H1 (cell line): ENCODE measurements around the gene NCOA1. TPM values are rescaled to one million over a fixed set of nuclear protein-coding genes. Genes with fewer than 3 reads are reported as not detected.

ENCODE experiments used
- CTCF ChIA-PET: fragments of 300-600 bp; sonication (Branson Sonifier 250); formaldehyde crosslinking; loops from one replicate; lab custom pipeline; 2021; ENCODE audit not compliant: partially characterized antibody; lab: Charles Lee
- POLR2A ChIA-PET: fragments of 300-600 bp; sonication (Branson Sonifier 250); formaldehyde crosslinking; loops from one replicate; lab custom pipeline; 2021; ENCODE audit warnings: inconsistent platforms; ENCODE audit not compliant: partially characterized antibody; lab: Charles Lee
- DNase-seq, 2 experiments: peaks; one replicate each; pipeline versions ENCODE4 v3.0.0 to v3.0.0-alpha.2; 2010 to 2022; ENCODE audit warnings: low spot score in 2 of 2, low read depth in 1 of 2, mixed read lengths in 1 of 2
- FAIRE-seq: peaks from 2 replicates; lab custom pipeline; 2011; peaks lifted over from hg19 to GRCh38; lab: Jason Lieb, UNC
- H2AFZ ChIP-seq: 2 replicates; pipeline ENCODE4 v1.8.1; 2012; ENCODE audit warnings: low read length, inconsistent platforms
- H2AK5ac ChIP-seq: 2 replicates; pipeline ENCODE4 v1.6.1; 2013; ENCODE audit warnings: low read depth, low read length
- H2BK120ac ChIP-seq: replicated peaks from 2 replicates; pipeline ENCODE3; 2013; ENCODE audit warnings: low read depth, low read length, inconsistent platforms
- H2BK12ac ChIP-seq: 2 replicates; pipeline ENCODE4 v1.6.1; 2013; ENCODE audit warnings: low read depth, low read length
- H2BK15ac ChIP-seq: 2 replicates; pipeline ENCODE4 v1.6.1; 2013; ENCODE audit warnings: low read length
- H2BK20ac ChIP-seq: 2 replicates; pipeline ENCODE4 v1.6.1; 2013; ENCODE audit warnings: low read length
- H2BK5ac ChIP-seq: 2 replicates; pipeline ENCODE4 v1.6.1; 2013; ENCODE audit warnings: low read depth, low read length
- H3K14ac ChIP-seq: 2 replicates; pipeline ENCODE4 v1.6.1; 2013; ENCODE audit warnings: inconsistent platforms; ENCODE audit not compliant: insufficient read length
- H3K18ac ChIP-seq: 2 replicates; pipeline ENCODE4 v1.6.1; 2013; ENCODE audit warnings: low read length; ENCODE audit errors: extremely low read depth
- H3K23ac ChIP-seq: 2 replicates; pipeline ENCODE4 v1.6.1; 2013; ENCODE audit warnings: inconsistent platforms; ENCODE audit not compliant: insufficient read length
- H3K23me2 ChIP-seq: 2 replicates; pipeline ENCODE4 v1.6.1; 2013; ENCODE audit warnings: low read depth, low read length
- H3K27ac ChIP-seq: 2 replicates; pipeline ENCODE4 v1.6.1; 2011; ENCODE audit warnings: low read depth, low read length, inconsistent platforms
- H3K27me3 ChIP-seq, 4 experiments: replicated peaks in 1 of 4; 1 replicate in 1 of 4; 2 replicates in 3 of 4; pipeline versions ENCODE4 v1.6.1 to v1.8.1; 2011 to 2013; ENCODE audit warnings: low read length in 3 of 4, mild to moderate bottlenecking in 3 of 4, inconsistent platforms in 2 of 4, mixed read lengths in 2 of 4, moderate library complexity in 1 of 4; ENCODE audit not compliant: control insufficient read depth in 3 of 4, insufficient read depth in 3 of 4; ENCODE audit errors: extremely low read depth in 1 of 4
- H3K36me3 ChIP-seq, 4 experiments: 2 replicates each; pipeline versions ENCODE4 v1.6.1 to v1.8.1; 2011 to 2013; ENCODE audit warnings: mild to moderate bottlenecking in 4 of 4, low read length in 3 of 4, moderate library complexity in 2 of 4, control low read depth in 1 of 4, inconsistent platforms in 1 of 4; ENCODE audit not compliant: insufficient read depth in 4 of 4, control insufficient read depth in 2 of 4
- H3K4ac ChIP-seq: replicated peaks from 2 replicates; pipeline ENCODE3; 2013; ENCODE audit warnings: low read length, low read depth, mixed read lengths, inconsistent platforms; ENCODE audit not compliant: insufficient read length
- H3K4me1 ChIP-seq, 4 experiments: replicated peaks in 1 of 4; 1 replicate in 1 of 4; 2 replicates in 3 of 4; pipeline versions ENCODE4 v1.6.1 to v1.8.1; 2011 to 2013; ENCODE audit warnings: low read length in 3 of 4, inconsistent platforms in 2 of 4, mixed read lengths in 1 of 4; ENCODE audit not compliant: insufficient read depth in 4 of 4, control insufficient read depth in 3 of 4
- H3K4me2 ChIP-seq, 2 experiments: 2 replicates each; pipeline versions ENCODE4 v1.6.1 to v1.8.1; 2011 to 2013; ENCODE audit warnings: low read depth in 2 of 2, low read length in 2 of 2, control low read depth in 1 of 2, inconsistent platforms in 1 of 2, mild to moderate bottlenecking in 1 of 2; ENCODE audit not compliant: insufficient read depth in 1 of 2
- H3K4me3 ChIP-seq, 4 experiments: fragments of 200-600, 300-600 bp in 1 of 4; sonication (generic), shearing (Covaris generic), sonication (Bioruptor Twin) in 1 of 4; 2 replicates each; pipeline versions ENCODE4 v1.5.1 to v1.8.1; 2011 to 2016; ENCODE audit warnings: low read length in 4 of 4, low read depth in 3 of 4, control low read depth in 2 of 4, inconsistent platforms in 2 of 4, mild to moderate bottlenecking in 2 of 4, mixed read lengths in 1 of 4, moderate library complexity in 1 of 4; ENCODE audit not compliant: insufficient read depth in 2 of 4; ENCODE audit errors: extremely low read depth in 1 of 4
- H3K56ac ChIP-seq: replicated peaks from 2 replicates; pipeline ENCODE3; 2013; ENCODE audit warnings: low read depth, mild to moderate bottlenecking, mixed read lengths, low read length, inconsistent platforms; ENCODE audit not compliant: insufficient read length
- H3K79me1 ChIP-seq: 2 replicates; pipeline ENCODE4 v1.6.1; 2013; ENCODE audit warnings: low read depth, low read length, control low read depth
- H3K79me2 ChIP-seq, 2 experiments: 2 replicates each; pipeline versions ENCODE4 v1.6.1 to v1.8.1; 2012 to 2013; ENCODE audit warnings: low read length in 2 of 2, mild to moderate bottlenecking in 2 of 2, inconsistent platforms in 1 of 2; ENCODE audit not compliant: insufficient read depth in 2 of 2, control insufficient read depth in 1 of 2
- H3K9ac ChIP-seq, 4 experiments: replicated peaks in 1 of 4; 1 replicate in 1 of 4; 2 replicates in 3 of 4; pipeline versions ENCODE4 v1.6.1 to v1.8.1; 2011 to 2013; ENCODE audit warnings: low read depth in 3 of 4, low read length in 3 of 4, control low read depth in 2 of 4, mild to moderate bottlenecking in 2 of 4, moderate library complexity in 2 of 4, inconsistent platforms in 1 of 4; ENCODE audit errors: extremely low read depth in 1 of 4
- H3K9me3 ChIP-seq, 2 experiments: 2 replicates each; pipeline versions ENCODE4 v1.6.1 to v1.8.1; 2012 to 2013; ENCODE audit warnings: mild to moderate bottlenecking in 2 of 2, moderate library complexity in 2 of 2, control low read depth in 1 of 2, inconsistent platforms in 1 of 2, low read depth in 1 of 2, low read length in 1 of 2, mixed read lengths in 1 of 2; ENCODE audit not compliant: insufficient read depth in 2 of 2
- H4K20me1 ChIP-seq, 2 experiments: replicated peaks in 1 of 2; 2 replicates each; pipeline versions ENCODE3 to v1.8.1; 2011 to 2013; ENCODE audit warnings: inconsistent platforms in 2 of 2, low read length in 2 of 2, mild to moderate bottlenecking in 1 of 2; ENCODE audit not compliant: insufficient read depth in 2 of 2, control insufficient read depth in 1 of 2
- H4K5ac ChIP-seq: 2 replicates; pipeline ENCODE4 v1.6.1; 2013; ENCODE audit warnings: low read length, low read depth, mixed read lengths, inconsistent platforms; ENCODE audit not compliant: insufficient read length
- H4K8ac ChIP-seq: 2 replicates; pipeline ENCODE4 v1.8.0; 2013; ENCODE audit warnings: mild to moderate bottlenecking, moderate library complexity, low read length, inconsistent platforms; ENCODE audit not compliant: insufficient read depth; ENCODE audit errors: extremely low read depth
- H4K91ac ChIP-seq: replicated peaks from 2 replicates; pipeline ENCODE3; 2013; ENCODE audit warnings: low read length, mixed read lengths, inconsistent platforms; ENCODE audit not compliant: insufficient read length
- BRCA1 ChIP-seq: IDR thresholded peaks from 2 replicates; pipeline ENCODE4 v1.6.1; 2012; ENCODE audit warnings: low read depth, low read length, improper control_type of control experiment
- CEBPB ChIP-seq: IDR thresholded peaks from 2 replicates; pipeline ENCODE4 v1.6.1; 2012; ENCODE audit warnings: low read depth, low read length
- CTCF ChIP-seq, 3 experiments: IDR thresholded peaks; 1 replicate in 2 of 3; 2 replicates in 1 of 3; pipeline versions ENCODE4 v1.5.1 to v1.6.1; 2011; ENCODE audit warnings: low read length in 3 of 3, mild to moderate bottlenecking in 3 of 3, inconsistent platforms in 2 of 3, low read depth in 1 of 3, moderate library complexity in 1 of 3; ENCODE audit not compliant: insufficient read depth in 1 of 3; ENCODE audit errors: control extremely low read depth in 1 of 3
- GABPA ChIP-seq: IDR thresholded peaks from 2 replicates; pipeline ENCODE4 v1.6.1; 2011; ENCODE audit warnings: mild to moderate bottlenecking, low read length, moderate library complexity, borderline replicate concordance; ENCODE audit not compliant: insufficient read depth
- HDAC2 ChIP-seq, 2 experiments: fragments of 300-600 bp in 1 of 2; sonication (generic) in 1 of 2; IDR thresholded peaks; 2 replicates each; pipeline ENCODE4 v1.6.1; 2011 to 2012; ENCODE audit warnings: low read depth in 2 of 2, low read length in 2 of 2, mild to moderate bottlenecking in 2 of 2, moderate library complexity in 2 of 2, borderline replicate concordance in 1 of 2, inconsistent platforms in 1 of 2
- POLR2A ChIP-seq, 2 experiments: IDR thresholded peaks; 1 replicate in 1 of 2; 2 replicates in 1 of 2; pipeline ENCODE4 v1.6.1; 2011; ENCODE audit warnings: low read depth in 2 of 2, low read length in 2 of 2, mild to moderate bottlenecking in 2 of 2; ENCODE audit errors: control extremely low read depth in 1 of 2
- POLR2AphosphoS5 ChIP-seq: IDR thresholded peaks from 2 replicates; pipeline ENCODE4 v1.6.1; 2011; ENCODE audit warnings: low read depth, low read length
- SIN3A ChIP-seq, 2 experiments: IDR thresholded peaks in 1 of 2; conservative IDR thresholded peaks in 1 of 2; 2 replicates each; pipeline ENCODE4 v1.6.1; 2011 to 2012; ENCODE audit warnings: low read length in 2 of 2, improper control_type of control experiment in 1 of 2, low read depth in 1 of 2, mild to moderate bottlenecking in 1 of 2
- SP1 ChIP-seq: IDR thresholded peaks from 2 replicates; pipeline ENCODE4 v1.6.1; 2011; ENCODE audit warnings: low read depth, low read length
- WGBS, 2 experiments: shearing (Covaris generic) in 1 of 2; methylation state at CpG; one replicate each; pipeline versions ENCODE4 v1.1.6 to v1.1.7; 2013 to 2015; ENCODE audit warnings: low lambda C conversion rate in 2 of 2, mixed read lengths in 2 of 2, inconsistent platforms in 1 of 2, low coverage in 1 of 2, missing lambda C conversion rate in 1 of 2; ENCODE audit not compliant: insufficient replicate concordance in 2 of 2, insufficient coverage in 1 of 2, insufficient read length in 1 of 2; ENCODE audit errors: extremely low coverage in 1 of 2, missing lambda C conversion rate in 1 of 2; 5-methylcytosine and 5-hydroxymethylcytosine counted together
- polyA plus RNA-seq, 7 experiments: library from polyadenylated mRNA; depleted of rRNA in 3 of 7; stranded (reverse) in 5 of 7; unstranded in 2 of 7; fragments of >200 nt in 5 of 7; fragments of 200-250 nt in 2 of 7; gene quantifications; 1 replicate in 5 of 7; 2 replicates in 1 of 7; 4 replicates in 1 of 7; pipeline versions ENCODE4 v1.2.1 to v1.2.3, GENCODE V29; 2011 to 2013; ENCODE audit warnings: missing spikeins in 2 of 7, mixed read lengths in 2 of 7
- total RNA-seq: library from RNA; stranded (reverse); fragmentation: NEBNext Ultra II Directional; extraction: Animal tissue kit (Norgen Biotek cat#: 25700); gene quantifications from 2 replicates; pipeline ENCODE4 v1.2.1, GENCODE V29; 2021

Gene NCOA1
- total and polyA plus RNA-seq, 2 of the 8 experiments (the other 6 are each of a cell fraction or from before 2014, with no cell fraction given), result 12.8 to 17.9 TPM

GRCh38 chr2:24521162-24521857 lies 30.3 kb downstream of the NCOA1 start:
- FAIRE-seq (no peak), DNase-seq (no peak)
- Histone ChIP-seq H2BK20ac (no peak overlapping the region), H3K9ac (no peak overlapping the region), H2AK5ac (no peak overlapping the region), H3K4me2 (no peak overlapping the region), H3K9me3 (no peaks in the 10 kb centered on the region), H3K14ac (no peak overlapping the region), H3K27ac (no peak overlapping the region), H4K8ac (no peak overlapping the region), H4K5ac (no peak overlapping the region), H2AFZ (no peak overlapping the region), H3K23ac (no peak overlapping the region), H3K4ac (no peak overlapping the region), H4K91ac (no peak overlapping the region), H4K20me1 (no peaks in the 10 kb centered on the region), H3K4me1 (no peaks in the 10 kb centered on the region), H3K36me3 (no peaks in the 10 kb centered on the region), H2BK5ac (no peak overlapping the region), H2BK12ac (no peak overlapping the region), H3K56ac (no peak overlapping the region), H3K4me3 (no peak overlapping the region), H3K23me2 (no peaks in the 10 kb centered on the region; the same call in 1 of the 2 replicates), H3K79me1 (0 out of 2 replicates have a peak, but pooled peaks cover 2% of the 10 kb centered on the region), H3K79me2 (0 out of 4 replicates have a peak, but pooled peaks cover 0 to 2% of the 10 kb centered on the region in 2 experiments), H3K27me3 (no peaks in the 10 kb centered on the region), H2BK120ac (no peak overlapping the region), H3K18ac (no peak overlapping the region), H2BK15ac (no peak overlapping the region)
- CTCF ChIA-PET, result interaction anchor here (0.9 kb wide), 1 partner anchor 8 kb away, joined by 4 read pairs; no protein-coding TSS in a partner anchor
- 92% methylated on average over 1 of the region's 1 CpG; no CpG with 5 or more reads in 1 of the 2 experiments for WGBS, 2 experiments
- POLR2A ChIA-PET, result interaction anchor here (0.7 kb wide), 1 partner anchor 30 kb away, joined by 3 read pairs; the partner anchor contains the start of gene NCOA1
- no peak for TF ChIP-seq POLR2AphosphoS5
- no peak for TF ChIP-seq BRCA1
- no peak for TF ChIP-seq HDAC2 (IDR thresholded peaks at IDR 0.05; ENCODE audit: borderline replicate concordance in 1 of 2, low read depth in 2 of 2, low read length in 2 of 2)
- no peak for TF ChIP-seq SP1
- no peak for TF ChIP-seq CEBPB
- TF ChIP-seq POLR2A (IDR thresholded peaks at IDR 0.05; ENCODE audit: control extremely low read depth in 1 of 2, low read depth in 2 of 2, low read length in 2 of 2), result no peak
- TF ChIP-seq SIN3A (conservative IDR thresholded peaks at IDR 0.05 in 1 of 2, IDR thresholded peaks at IDR 0.05 in 1 of 2; ENCODE audit: low read depth in 1 of 2, low read length in 2 of 2), result no peak
- no peak for TF ChIP-seq CTCF (IDR thresholded peaks at IDR 0.05; ENCODE audit: control extremely low read depth in 1 of 3, insufficient read depth in 1 of 3, low read depth in 1 of 3, low read length in 3 of 3)
- TF ChIP-seq GABPA, result no peak
